Measurements from ENCODE around the gene ZNF792. TPM values are rescaled to one million over a fixed set of nuclear protein-coding genes. Genes with fewer than 3 reads are reported as not detected.
A peak's percentile ranks its signal among the peaks of the same experiment; 100 is the strongest.

Gene ZNF792
- total RNA-seq, 4 donors from 2014 or later: 7.5 to 13.2 (median 9.3) TPM

DNA sequence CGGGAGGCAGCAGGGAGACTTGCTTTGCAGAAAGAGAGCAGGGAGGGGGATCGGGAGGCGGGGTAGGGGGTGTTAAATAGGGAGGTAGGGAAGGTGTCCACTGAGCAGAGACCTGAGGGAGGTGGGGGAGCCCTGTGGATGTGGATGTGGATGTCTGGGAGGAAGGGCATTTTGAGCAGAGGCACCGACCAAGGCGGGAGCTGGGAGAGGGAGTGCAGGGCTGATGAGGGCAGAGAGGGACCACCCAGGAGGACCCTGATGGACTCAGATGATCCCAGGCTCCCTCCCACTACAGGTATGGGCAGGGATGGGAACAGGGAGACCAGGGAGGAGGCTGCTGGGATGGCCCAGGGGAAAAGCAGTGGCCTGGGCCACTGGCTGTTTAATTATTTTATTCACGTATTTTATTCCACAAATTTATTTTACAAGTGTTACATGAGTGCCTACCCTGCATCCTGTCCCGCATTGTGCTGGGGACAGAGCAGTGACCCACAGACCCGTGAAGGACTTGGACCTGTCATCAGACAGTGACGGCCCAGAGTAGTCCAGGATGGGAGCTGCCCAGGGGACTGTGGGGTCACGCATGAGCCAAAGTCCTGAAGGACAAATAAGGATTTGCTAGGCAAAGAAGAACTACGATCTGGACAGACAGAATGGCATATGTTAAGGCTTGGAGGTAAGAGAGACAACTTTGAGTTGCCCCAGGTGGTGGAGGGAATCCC is 41.4 kb upstream of the ZNF792 start:
- H3K4me3 ChIP-seq (replicated peaks in 1 of 3): no peak overlapping the region
- no peak for DNase-seq
- WGBS, 2 donors: 89 to 91% methylated on average over 11 of the region's 11 CpGs
- peaks cover 11 to 14% of the 10 kb centered on the region in 2 donors for H3K36me3 ChIP-seq
- H3K27ac ChIP-seq: peak overlapping the region in 2 of 3 donors; percentile 17 to 68
- intact Hi-C loops (cut with DNase I): no loop called here
- H3K4me1 ChIP-seq: peaks cover 14 to 62% of the 10 kb centered on the region in 2 donors
- TF ChIP-seq, protein P1, sequence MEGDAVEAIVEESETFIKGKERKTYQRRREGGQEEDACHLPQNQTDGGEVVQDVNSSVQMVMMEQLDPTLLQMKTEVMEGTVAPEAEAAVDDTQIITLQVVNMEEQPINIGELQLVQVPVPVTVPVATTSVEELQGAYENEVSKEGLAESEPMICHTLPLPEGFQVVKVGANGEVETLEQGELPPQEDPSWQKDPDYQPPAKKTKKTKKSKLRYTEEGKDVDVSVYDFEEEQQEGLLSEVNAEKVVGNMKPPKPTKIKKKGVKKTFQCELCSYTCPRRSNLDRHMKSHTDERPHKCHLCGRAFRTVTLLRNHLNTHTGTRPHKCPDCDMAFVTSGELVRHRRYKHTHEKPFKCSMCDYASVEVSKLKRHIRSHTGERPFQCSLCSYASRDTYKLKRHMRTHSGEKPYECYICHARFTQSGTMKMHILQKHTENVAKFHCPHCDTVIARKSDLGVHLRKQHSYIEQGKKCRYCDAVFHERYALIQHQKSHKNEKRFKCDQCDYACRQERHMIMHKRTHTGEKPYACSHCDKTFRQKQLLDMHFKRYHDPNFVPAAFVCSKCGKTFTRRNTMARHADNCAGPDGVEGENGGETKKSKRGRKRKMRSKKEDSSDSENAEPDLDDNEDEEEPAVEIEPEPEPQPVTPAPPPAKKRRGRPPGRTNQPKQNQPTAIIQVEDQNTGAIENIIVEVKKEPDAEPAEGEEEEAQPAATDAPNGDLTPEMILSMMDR (IDR thresholded peaks at IDR 0.05): no peak
- TF ChIP-seq POLR2A (IDR thresholded peaks at IDR 0.05): no peak
- H3K27me3 ChIP-seq: no peaks in the 10 kb centered on the region
- no peaks in the 10 kb centered on the region for H3K9me3 ChIP-seq

DNA sequence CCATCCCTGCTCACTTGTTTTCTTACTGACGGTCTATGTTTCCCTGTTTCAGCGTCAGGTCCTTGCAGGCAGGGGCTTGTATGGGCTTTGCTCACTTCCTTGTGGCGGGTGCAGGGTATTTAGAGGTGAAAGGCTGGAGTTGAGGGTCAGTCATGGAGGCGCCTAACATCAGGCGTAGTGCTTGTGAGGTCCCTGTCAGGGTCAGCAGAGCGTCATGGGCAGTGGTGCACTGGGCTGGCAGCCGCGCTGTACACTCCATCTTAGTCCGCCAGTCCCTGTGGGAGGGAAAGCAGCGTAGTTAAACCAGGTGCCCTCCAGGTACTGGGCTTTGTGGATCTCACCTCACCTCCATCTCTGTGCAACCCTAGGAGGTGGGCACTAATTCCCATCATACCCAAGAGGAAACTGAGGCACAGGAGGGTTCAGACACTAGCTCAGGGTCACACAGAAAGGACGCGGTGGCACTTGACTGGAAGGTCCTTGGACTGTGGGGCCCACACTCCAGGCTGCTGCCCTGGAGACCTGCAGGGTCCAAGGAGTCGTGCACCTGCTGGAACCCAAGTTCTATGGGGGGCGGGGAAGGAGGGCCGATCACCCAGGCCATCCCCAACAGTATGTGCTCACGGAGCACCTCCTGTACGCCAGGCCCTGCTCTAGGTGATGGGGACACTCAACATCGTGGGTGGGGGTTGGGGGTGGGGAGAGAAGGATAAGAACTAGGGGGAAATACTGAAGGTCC is 40.7 kb upstream of the ZNF792 start:
- H3K9me3 ChIP-seq: no peaks in the 10 kb centered on the region
- no peak for DNase-seq
- 92 to 95% methylated on average over 15 to 18 of the region's 18 CpGs for WGBS, 2 donors
- peaks cover 3 to 7% of the 10 kb centered on the region in 2 donors for H3K36me3 ChIP-seq
- peaks cover 17 to 62% of the 10 kb centered on the region in 2 donors for H3K4me1 ChIP-seq
- H3K27ac ChIP-seq: peak overlapping the region in 2 of 3 donors; percentile 17 to 30
- H3K27me3 ChIP-seq: no peaks in the 10 kb centered on the region
- intact Hi-C loops (cut with DNase I): no loop called here
- TF ChIP-seq, protein P1 (IDR thresholded peaks at IDR 0.05): no peak
- TF ChIP-seq POLR2A (IDR thresholded peaks at IDR 0.05): no peak
- H3K4me3 ChIP-seq (replicated peaks in 1 of 3): no peak overlapping the region

DNA sequence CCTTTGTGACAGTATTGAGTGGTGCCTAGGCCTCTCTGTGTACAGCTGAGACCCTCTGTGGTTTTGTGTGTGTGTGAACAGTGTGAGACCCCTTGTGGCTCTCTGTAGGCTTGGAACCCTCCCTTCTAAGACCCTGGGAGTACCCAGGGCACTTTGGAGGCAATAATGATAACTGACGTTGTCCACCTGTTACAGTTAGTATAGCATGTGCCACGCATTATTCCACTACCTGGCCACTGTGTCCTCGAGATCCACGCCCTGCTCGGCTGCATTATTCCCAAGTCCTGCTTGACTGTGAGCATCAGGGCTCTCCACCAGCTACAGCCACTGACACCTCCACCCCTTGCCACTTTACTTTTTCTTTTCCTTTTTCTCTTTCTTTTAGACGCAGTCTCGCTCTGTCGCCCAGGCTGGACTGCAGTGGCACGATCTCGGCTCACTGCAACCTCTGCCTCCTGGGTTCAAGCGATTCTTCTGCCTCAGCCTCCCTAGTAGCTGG is 38.1 kb upstream of the ZNF792 start:
- intact Hi-C loops (cut with DNase I): no loop called here
- no peak overlapping the region for H3K27ac ChIP-seq
- WGBS, 2 donors: 91 to 92% methylated on average over 11 of the region's 11 CpGs
- no peak for DNase-seq
- no peak overlapping the region for H3K4me3 ChIP-seq (replicated peaks in 1 of 3)
- H3K27me3 ChIP-seq: no peaks in the 10 kb centered on the region
- H3K9me3 ChIP-seq: no peaks in the 10 kb centered on the region
- no peaks in the 10 kb centered on the region for H3K36me3 ChIP-seq
- no peak for TF ChIP-seq POLR2A (IDR thresholded peaks at IDR 0.05)
- TF ChIP-seq, protein P1 (IDR thresholded peaks at IDR 0.05): no peak
- peaks cover 29 to 75% of the 10 kb centered on the region in 2 donors for H3K4me1 ChIP-seq

DNA sequence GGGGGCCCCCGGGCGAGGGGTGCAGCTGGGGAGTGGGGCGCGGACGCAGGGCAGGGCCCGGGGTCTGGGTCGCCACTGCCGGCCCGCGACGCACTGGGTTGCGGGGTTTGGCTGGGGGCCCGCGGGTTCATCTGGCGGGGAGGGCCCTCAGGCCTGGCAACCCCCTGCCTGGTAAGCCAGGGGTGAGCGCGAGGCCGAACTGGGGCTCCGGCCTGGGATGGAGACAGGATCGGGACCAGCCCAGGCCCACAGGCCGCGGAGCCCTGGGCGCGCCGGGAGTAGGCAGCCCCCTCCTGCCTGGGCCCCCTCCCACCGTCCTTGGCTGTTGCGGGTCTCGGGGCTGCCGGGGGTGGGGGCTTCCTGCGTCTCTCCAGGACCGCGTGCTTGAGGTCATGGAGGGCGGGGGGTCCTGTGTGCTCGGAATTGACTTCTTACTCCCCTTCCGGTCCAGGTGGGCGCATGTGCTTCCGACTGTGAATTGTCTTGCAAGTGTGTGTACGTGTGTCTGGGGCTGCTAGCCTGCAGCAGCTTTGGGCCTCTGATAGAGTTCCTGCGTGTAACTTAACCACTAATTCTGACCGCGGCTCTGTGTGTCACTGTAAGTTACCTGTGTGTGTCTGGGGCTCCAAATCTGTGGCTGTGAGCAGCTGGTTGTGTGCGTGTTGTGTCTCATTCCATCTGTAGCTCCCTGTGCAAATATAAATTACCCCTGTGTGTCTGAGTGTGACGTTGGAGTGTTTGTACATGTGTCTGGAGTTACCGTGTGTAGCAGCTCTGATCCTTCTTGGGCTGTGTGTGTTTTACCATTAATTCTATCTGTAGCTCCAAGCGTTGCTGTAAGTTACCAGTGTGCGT is 36.8 kb upstream of the ZNF792 start:
- intact Hi-C loops (cut with DNase I): no loop called here

More for the DNA sequence above, 36.8 kb upstream of the ZNF792 start:
- DNase-seq: peak; percentile 33 to 38
- peak overlapping the region; percentile 3 to 97 (median 64) for H3K4me3 ChIP-seq (replicated peaks in 1 of 3)
- H3K27ac ChIP-seq: peak overlapping the region; percentile 77 to 100 (median 98)
- H3K36me3 ChIP-seq: no peaks in the 10 kb centered on the region
- no peak for TF ChIP-seq POLR2A (IDR thresholded peaks at IDR 0.05)
- TF ChIP-seq, protein P1 (IDR thresholded peaks at IDR 0.05): no peak
- no peaks in the 10 kb centered on the region for H3K27me3 ChIP-seq
- peaks cover 25 to 63% of the 10 kb centered on the region in 2 donors for H3K4me1 ChIP-seq
- no peaks in the 10 kb centered on the region for H3K9me3 ChIP-seq
- WGBS, 2 donors: 6 to 23% methylated on average over 8 to 16 of the region's 46 CpGs

Data from thyroid gland (tissue), 4 donors.